HepG2 (cell line): ENCODE measurements around the gene C14orf119. TPM values are rescaled to one million over a fixed set of nuclear protein-coding genes. Genes with fewer than 3 reads are reported as not detected.

Experiments
- ASH2L ChIP-seq: fragments of 300-600, 200-600 bp; sonication (generic); IDR thresholded peaks from 2 replicates; pipeline ENCODE4 v1.7.0; 2017; ENCODE audit warnings: low read depth, mild to moderate bottlenecking, moderate library complexity, mixed read lengths, low read length; ENCODE audit not compliant: insufficient read length
- CENPX ChIP-seq: sonication (generic); formaldehyde crosslinking; IDR thresholded peaks from 2 replicates; pipeline ENCODE4 v1.9.0; 2021; ENCODE audit warnings: mild to moderate bottlenecking, missing genetic modification reagents, moderate library complexity
- ISL2 ChIP-seq: sonication (generic); formaldehyde crosslinking; IDR thresholded peaks from 2 replicates; pipeline ENCODE4 v1.5.0; 2020; ENCODE audit warnings: missing genetic modification reagents
- MEF2D ChIP-seq: sonication (generic); formaldehyde crosslinking; IDR thresholded peaks from 2 replicates; pipeline ENCODE4 v1.5.1; 2020; ENCODE audit warnings: mild to moderate bottlenecking, missing genetic modification reagents
- NFE2L2 ChIP-seq: fragments of 150-350 bp; IDR thresholded peaks from 2 replicates; pipeline ENCODE4 v1.6.1; 2014; ENCODE audit warnings: low read length
- NFYC ChIP-seq: IDR thresholded peaks from 2 replicates; pipeline ENCODE4 v1.6.1; 2016; ENCODE audit warnings: missing genetic modification reagents, missing compliant biosample characterization
- RBM22 ChIP-seq: fragments of 200-400 bp; formaldehyde crosslinking; optimal IDR thresholded peaks from 2 replicates; pipeline ENCODE3; 2017; ENCODE audit warnings: mild to moderate bottlenecking, low read length, moderate library complexity
- ZBTB7B ChIP-seq: sonication (generic); formaldehyde crosslinking; IDR thresholded peaks from 2 replicates; pipeline ENCODE4 v1.4.0; 2020; ENCODE audit warnings: missing genetic modification reagents
- ZNF234 ChIP-seq: sonication (generic); formaldehyde crosslinking; conservative IDR thresholded peaks from 2 replicates; pipeline ENCODE4 v1.5.1; 2020; ENCODE audit warnings: mild to moderate bottlenecking, missing genetic modification reagents
- ZNF503 ChIP-seq: sonication (generic); formaldehyde crosslinking; IDR thresholded peaks from 2 replicates; pipeline ENCODE4 v1.4.0; 2020; ENCODE audit warnings: missing genetic modification reagents
- ZNF563 ChIP-seq: sonication (generic); formaldehyde crosslinking; IDR thresholded peaks from 2 replicates; pipeline ENCODE4 v1.8.0; 2022; ENCODE audit warnings: mild to moderate bottlenecking, moderate library complexity, missing genetic modification reagents
- ZNF569 ChIP-seq: sonication (generic); formaldehyde crosslinking; IDR thresholded peaks from 2 replicates; pipeline ENCODE4 v1.5.0; 2020; ENCODE audit warnings: mild to moderate bottlenecking, missing genetic modification reagents, moderate library complexity, borderline replicate concordance
- ZNF709 ChIP-seq: sonication (generic); formaldehyde crosslinking; IDR thresholded peaks from 2 replicates; pipeline ENCODE4 v1.5.0; 2020; ENCODE audit warnings: mild to moderate bottlenecking, missing genetic modification reagents
- ZNF850 ChIP-seq: sonication (generic); formaldehyde crosslinking; conservative IDR thresholded peaks from 2 replicates; pipeline ENCODE4 v1.9.0; 2021; ENCODE audit warnings: mild to moderate bottlenecking, missing genetic modification reagents
- ZZZ3 ChIP-seq: sonication (generic); formaldehyde crosslinking; IDR thresholded peaks from 2 replicates; pipeline ENCODE4 v1.4.0; 2020; ENCODE audit warnings: missing genetic modification reagents, mild to moderate bottlenecking, borderline replicate concordance
- polyA plus RNA-seq, 8 experiments: library from polyadenylated mRNA; depleted of rRNA in 3 of 8; stranded (reverse) in 7 of 8; unstranded in 1 of 8; fragments of >200 nt; fragmentation: Illumina TruSeq in 4 of 8; extraction: Trizol in 4 of 8; gene quantifications; 2 replicates each; pipeline versions ENCODE4 v1.2.1 to v1.2.3, GENCODE V29; 2011 to 2016; ENCODE audit warnings: low read depth in 4 of 8, missing spikeins in 1 of 8, mixed read lengths in 1 of 8; ENCODE audit not compliant: insufficient read depth in 1 of 8
- total RNA-seq, 5 experiments: library from RNA; depleted of rRNA; stranded (reverse); fragments of >200 nt; fragmentation: Illumina TruSeq; extraction: Trizol; gene quantifications; 2 replicates each; pipeline ENCODE4 v1.2.3, GENCODE V29; 2016; ENCODE audit warnings: low read depth in 1 of 5

Gene C14orf119
- total and polyA plus RNA-seq, 2 of the 13 experiments (the other 11 are each of a cell fraction or from before 2014, with no cell fraction given) = 117 to 206 TPM

GRCh38 chr14:23060536-23061260 lies 34.6 kb upstream of the C14orf119 start (continued):
- TF ChIP-seq RBM22 (peak; percentile 97), ZNF503 (CRISPR knock-in tag) (no peak), ZNF850 (no peak), ZNF569 (no peak), ZBTB7B (no peak), ZNF563 (CRISPR knock-in tag) (peak; percentile 62; the same call in 1 of the 2 replicates), ZZZ3 (no peak), ASH2L (no peak), CENPX (CRISPR knock-in tag) (no peak), ISL2 (no peak), NFYC (CRISPR knock-in tag) (no peak), ZNF709 (CRISPR knock-in tag) (0 out of 2 replicates have a peak, but pooled peaks have one; percentile 43), MEF2D (CRISPR knock-in tag) (no peak), NFE2L2 (no peak), ZNF234 (CRISPR knock-in tag) (no peak)
